IMR-90 (cell line): ENCODE measurements around the gene SEPHS1.

ENCODE experiments used
- BHLHE40 ChIP-seq: fragments of 150-350 bp; IDR thresholded peaks from 2 replicates; pipeline ENCODE4 v1.6.1; 2016; ENCODE audit warnings: mild to moderate bottlenecking, low read depth, low read length
- CHD1 ChIP-seq: IDR thresholded peaks from 2 replicates; pipeline ENCODE4 v1.6.1; 2012; ENCODE audit warnings: low read depth, low read length, improper control_type of control experiment
- FOS ChIP-seq: fragments of 150-350 bp; IDR thresholded peaks from 2 replicates; pipeline ENCODE4 v1.6.1; 2016; ENCODE audit warnings: low read depth, low read length
- MAFK ChIP-seq: IDR thresholded peaks from 2 replicates; pipeline ENCODE4 v1.6.1; 2012; ENCODE audit warnings: low read depth, low read length, improper control_type of control experiment
- MAZ ChIP-seq: IDR thresholded peaks from 2 replicates; pipeline ENCODE4 v1.6.1; 2012; ENCODE audit warnings: low read depth, mild to moderate bottlenecking, low read length, improper control_type of control experiment, moderate library complexity, borderline replicate concordance
- POLR2A ChIP-seq: IDR thresholded peaks from 2 replicates; pipeline ENCODE4 v1.6.1; 2012; ENCODE audit warnings: mild to moderate bottlenecking, low read depth, low read length
- RAD21 ChIP-seq: IDR thresholded peaks from 2 replicates; pipeline ENCODE4 v1.6.1; 2012; ENCODE audit warnings: low read length, improper control_type of control experiment
- RCOR1 ChIP-seq: IDR thresholded peaks from 2 replicates; pipeline ENCODE4 v1.6.1; 2012; ENCODE audit warnings: mild to moderate bottlenecking, low read length, improper control_type of control experiment; ENCODE audit not compliant: insufficient replicate concordance
- RFX5 ChIP-seq: IDR thresholded peaks from 2 replicates; pipeline ENCODE4 v1.8.0; 2012; ENCODE audit warnings: low read depth, mild to moderate bottlenecking, low read length, moderate library complexity
- SMC3 ChIP-seq: fragments of 150-350 bp; IDR thresholded peaks from 2 replicates; pipeline ENCODE4 v1.6.1; 2016; ENCODE audit warnings: low read depth, mild to moderate bottlenecking, antibody characterized with exemption, low read length, moderate library complexity
- TF ChIP-seq, protein P1 (sequence below): conservative IDR thresholded peaks from 2 replicates; pipeline ENCODE4 v1.5.1; 2012; ENCODE audit warnings: mild to moderate bottlenecking, low read depth, low read length, improper control_type of control experiment
- TF ChIP-seq, protein P2 (sequence below): fragments of 150-350 bp; IDR thresholded peaks from 2 replicates; pipeline ENCODE4 v1.6.1; 2017; ENCODE audit warnings: mild to moderate bottlenecking, antibody characterized with exemption, low read length, low read depth

DNA sequence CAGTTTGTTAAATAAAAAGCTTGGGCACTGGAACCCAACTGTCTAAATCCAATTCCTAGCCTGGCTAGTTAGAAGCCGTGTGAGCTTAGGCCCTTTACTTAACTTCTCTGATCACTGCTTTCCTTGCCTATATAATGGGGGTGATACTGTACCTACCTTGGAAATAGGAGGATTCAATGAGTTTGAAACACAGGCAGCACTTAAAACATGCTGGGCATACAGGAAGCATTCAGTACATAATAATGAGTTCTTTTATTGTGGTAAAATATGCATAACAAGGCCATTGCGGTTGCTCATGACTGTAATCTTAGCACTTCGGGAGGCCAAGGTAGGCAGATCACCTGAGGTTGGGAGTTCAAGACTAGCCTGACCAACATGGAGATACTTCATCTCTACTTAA lies 47.4 kb upstream of the SEPHS1 start:
- TF ChIP-seq MAZ = no peak
- no peak for TF ChIP-seq POLR2A
- TF ChIP-seq, protein P1, sequence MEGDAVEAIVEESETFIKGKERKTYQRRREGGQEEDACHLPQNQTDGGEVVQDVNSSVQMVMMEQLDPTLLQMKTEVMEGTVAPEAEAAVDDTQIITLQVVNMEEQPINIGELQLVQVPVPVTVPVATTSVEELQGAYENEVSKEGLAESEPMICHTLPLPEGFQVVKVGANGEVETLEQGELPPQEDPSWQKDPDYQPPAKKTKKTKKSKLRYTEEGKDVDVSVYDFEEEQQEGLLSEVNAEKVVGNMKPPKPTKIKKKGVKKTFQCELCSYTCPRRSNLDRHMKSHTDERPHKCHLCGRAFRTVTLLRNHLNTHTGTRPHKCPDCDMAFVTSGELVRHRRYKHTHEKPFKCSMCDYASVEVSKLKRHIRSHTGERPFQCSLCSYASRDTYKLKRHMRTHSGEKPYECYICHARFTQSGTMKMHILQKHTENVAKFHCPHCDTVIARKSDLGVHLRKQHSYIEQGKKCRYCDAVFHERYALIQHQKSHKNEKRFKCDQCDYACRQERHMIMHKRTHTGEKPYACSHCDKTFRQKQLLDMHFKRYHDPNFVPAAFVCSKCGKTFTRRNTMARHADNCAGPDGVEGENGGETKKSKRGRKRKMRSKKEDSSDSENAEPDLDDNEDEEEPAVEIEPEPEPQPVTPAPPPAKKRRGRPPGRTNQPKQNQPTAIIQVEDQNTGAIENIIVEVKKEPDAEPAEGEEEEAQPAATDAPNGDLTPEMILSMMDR = no peak
- TF ChIP-seq RFX5 = no peak
- TF ChIP-seq MAFK = no peak
- TF ChIP-seq RCOR1 = no peak
- TF ChIP-seq FOS = no peak
- TF ChIP-seq, protein P2, sequence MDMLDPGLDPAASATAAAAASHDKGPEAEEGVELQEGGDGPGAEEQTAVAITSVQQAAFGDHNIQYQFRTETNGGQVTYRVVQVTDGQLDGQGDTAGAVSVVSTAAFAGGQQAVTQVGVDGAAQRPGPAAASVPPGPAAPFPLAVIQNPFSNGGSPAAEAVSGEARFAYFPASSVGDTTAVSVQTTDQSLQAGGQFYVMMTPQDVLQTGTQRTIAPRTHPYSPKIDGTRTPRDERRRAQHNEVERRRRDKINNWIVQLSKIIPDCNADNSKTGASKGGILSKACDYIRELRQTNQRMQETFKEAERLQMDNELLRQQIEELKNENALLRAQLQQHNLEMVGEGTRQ = no peak
- no peak for TF ChIP-seq RAD21
- no peak for TF ChIP-seq SMC3
- TF ChIP-seq CHD1 = no peak
- no peak for TF ChIP-seq BHLHE40
